ENCODE measurements around the gene PMEPA1.

GRCh38 chr20:57702521-57702920, 7.3 kb downstream of the PMEPA1 start:
- TF ChIP-seq JUNB (IDR thresholded peaks at IDR 0.05; ENCODE audit: unreplicated experiment) (no peak), EZH2phosphoT487 (IDR thresholded peaks at IDR 0.05; ENCODE audit: unreplicated experiment) (no peak), CTCF (conservative IDR thresholded peaks at IDR 0.05; ENCODE audit: low read depth in 2 of 2) (no peak), POLR2AphosphoS5 (IDR thresholded peaks at IDR 0.05; ENCODE audit: low read depth) (no peak), CREB1 (CRISPR knock-in tag; IDR thresholded peaks at IDR 0.05; ENCODE audit: low read depth) (no peak), REST (IDR thresholded peaks at IDR 0.05; ENCODE audit: unreplicated experiment) (no peak), EZH2 (IDR thresholded peaks at IDR 0.05; ENCODE audit: low read depth, unreplicated experiment) (no peak), ZNF114 (CRISPR knock-in tag; IDR thresholded peaks at IDR 0.05) (no peak), NANOG (IDR thresholded peaks at IDR 0.05; ENCODE audit: borderline replicate concordance) (no peak), ETS1 (IDR thresholded peaks at IDR 0.05) (no peak)

Data from GM23338 (cell line).